ENCODE data around the gene GFI1B.
"Not testable (repeated sequence)": the region's sequence is repeated elsewhere in the genome, so short reads cannot be mapped to it uniquely, and the experiment has no call there.

GFI1B gene

GRCh38 chr9:133037775-133038515 lies 59.5 kb downstream of the GFI1B start:
- Histone ChIP-seq H3K79me2 (peaks cover 8% of the 10 kb centered on the region), H3K36me3 (ENCODE audit: control insufficient read depth, insufficient read depth, low read length) (no peaks in the 10 kb centered on the region), H3K4me1 (no peaks in the 10 kb centered on the region), H3K27me3 (ENCODE audit: control insufficient read depth, insufficient read depth, low read length) (no peaks in the 10 kb centered on the region), H3K9me3 (ENCODE audit: control insufficient read depth, low read length) (no peaks in the 10 kb centered on the region), H3K4me2 (ENCODE audit: low read length) (no peak overlapping the region), H3K4me3 (ENCODE audit: low read depth, low read length) (no peak overlapping the region), H3K9ac (no peak overlapping the region), H3K27ac (no peak overlapping the region), H2AFZ (no peak overlapping the region)
- TF ChIP-seq, protein P1, sequence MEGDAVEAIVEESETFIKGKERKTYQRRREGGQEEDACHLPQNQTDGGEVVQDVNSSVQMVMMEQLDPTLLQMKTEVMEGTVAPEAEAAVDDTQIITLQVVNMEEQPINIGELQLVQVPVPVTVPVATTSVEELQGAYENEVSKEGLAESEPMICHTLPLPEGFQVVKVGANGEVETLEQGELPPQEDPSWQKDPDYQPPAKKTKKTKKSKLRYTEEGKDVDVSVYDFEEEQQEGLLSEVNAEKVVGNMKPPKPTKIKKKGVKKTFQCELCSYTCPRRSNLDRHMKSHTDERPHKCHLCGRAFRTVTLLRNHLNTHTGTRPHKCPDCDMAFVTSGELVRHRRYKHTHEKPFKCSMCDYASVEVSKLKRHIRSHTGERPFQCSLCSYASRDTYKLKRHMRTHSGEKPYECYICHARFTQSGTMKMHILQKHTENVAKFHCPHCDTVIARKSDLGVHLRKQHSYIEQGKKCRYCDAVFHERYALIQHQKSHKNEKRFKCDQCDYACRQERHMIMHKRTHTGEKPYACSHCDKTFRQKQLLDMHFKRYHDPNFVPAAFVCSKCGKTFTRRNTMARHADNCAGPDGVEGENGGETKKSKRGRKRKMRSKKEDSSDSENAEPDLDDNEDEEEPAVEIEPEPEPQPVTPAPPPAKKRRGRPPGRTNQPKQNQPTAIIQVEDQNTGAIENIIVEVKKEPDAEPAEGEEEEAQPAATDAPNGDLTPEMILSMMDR (IDR thresholded peaks at IDR 0.05) = no peak

DNA sequence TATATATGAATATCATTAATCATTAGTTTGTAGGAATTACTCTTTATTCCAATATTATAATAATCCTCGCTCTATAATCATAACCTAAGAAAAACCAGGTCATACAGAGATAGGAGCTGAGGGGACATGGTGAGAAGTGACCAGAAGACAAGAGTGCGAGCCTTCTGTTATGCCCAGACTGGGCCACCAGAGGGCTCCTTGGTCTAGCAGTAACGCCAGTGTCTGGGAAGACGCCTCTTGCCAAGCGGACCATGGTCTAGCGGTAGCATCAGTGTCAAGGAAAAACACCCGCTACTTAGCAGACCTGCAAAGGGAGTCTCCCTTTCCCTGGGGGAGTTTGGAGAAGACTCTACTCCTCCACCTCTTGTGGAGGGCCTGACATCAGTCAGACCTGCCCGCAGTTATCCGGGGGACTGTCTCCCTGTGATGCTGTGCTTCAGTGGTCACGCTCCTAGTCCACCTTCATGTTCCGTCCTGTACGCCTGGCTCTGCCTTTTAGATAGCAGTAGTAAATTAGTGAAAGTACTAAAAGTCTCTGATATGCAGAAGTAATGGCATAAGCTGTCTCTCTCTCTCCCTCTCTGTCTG lies 62.5 kb downstream of the GFI1B start:
- not testable (repeated sequence) for H2AFZ ChIP-seq; H3K36me3 ChIP-seq (ENCODE audit: control insufficient read depth, insufficient read depth, low read length); H3K9ac ChIP-seq; H3K4me1 ChIP-seq; H3K79me2 ChIP-seq; H3K27me3 ChIP-seq (ENCODE audit: control insufficient read depth, insufficient read depth, low read length); H3K27ac ChIP-seq; H3K4me2 ChIP-seq (ENCODE audit: low read length); H3K9me3 ChIP-seq (ENCODE audit: control insufficient read depth, low read length); H3K4me3 ChIP-seq (ENCODE audit: low read depth, low read length)
- TF ChIP-seq, protein P1 (IDR thresholded peaks at IDR 0.05) = peak; percentile 22
